Limb (tissue), 2 donors: ENCODE data around the gene RSAD2.
A peak's percentile ranks its signal among the peaks of the same experiment; 100 is the strongest.
"Not testable (repeated sequence)": the region's sequence is repeated elsewhere in the genome, so short reads cannot be mapped to it uniquely, and the experiment has no call there.

Experiments used
- DNase-seq, 2 donors: peaks; one replicate each; pipeline ENCODE4 v3.0.0-alpha.2; 2016; ENCODE audit errors: extremely low spot score in 2 of 2

RSAD2 gene

GRCh38 chr2:6877402-6878304, at the start of gene RSAD2:
Gene RSAD2 (plus strand): TSS chr2:6877777. CDS start chr2:6877801, 24 bp downstream.
- peak in 1 of 2 donors; percentile 34 for DNase-seq

DNA sequence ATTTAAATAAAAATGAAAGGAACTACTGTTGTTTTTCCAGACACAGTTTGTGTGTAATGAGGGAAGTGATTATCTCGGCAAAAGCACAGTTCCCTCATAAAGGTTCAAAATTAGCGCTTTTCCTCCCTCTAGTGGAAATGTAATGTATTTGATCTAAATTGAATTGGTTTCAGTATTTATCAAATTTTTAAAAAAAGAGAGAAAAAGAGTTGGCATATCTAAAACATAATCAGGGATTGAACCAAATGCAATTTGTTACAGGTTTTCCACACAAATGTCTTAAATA, 49.3 kb upstream of the RSAD2 start:
- peak in 1 of 2 donors; percentile 85 for DNase-seq

DNA sequence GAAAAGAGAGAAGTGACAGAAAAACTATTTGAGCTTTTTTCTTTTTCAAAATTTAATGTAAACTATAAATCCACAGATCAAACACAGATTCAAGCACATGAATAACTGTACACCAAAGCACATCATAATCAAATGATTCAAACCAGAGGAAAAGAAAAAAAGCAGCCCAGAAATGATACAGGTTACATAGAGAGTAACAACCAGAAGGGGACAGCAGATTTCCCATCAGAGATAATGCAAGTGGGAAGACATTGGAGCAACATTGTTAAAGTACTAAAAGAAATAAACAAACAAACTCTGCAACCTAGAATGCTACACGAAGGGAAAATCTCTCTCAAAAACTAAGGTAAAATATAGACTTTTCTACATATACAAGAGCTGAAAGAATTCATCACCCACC, 46.3 kb upstream of the RSAD2 start:
- DNase-seq = no peak

DNA sequence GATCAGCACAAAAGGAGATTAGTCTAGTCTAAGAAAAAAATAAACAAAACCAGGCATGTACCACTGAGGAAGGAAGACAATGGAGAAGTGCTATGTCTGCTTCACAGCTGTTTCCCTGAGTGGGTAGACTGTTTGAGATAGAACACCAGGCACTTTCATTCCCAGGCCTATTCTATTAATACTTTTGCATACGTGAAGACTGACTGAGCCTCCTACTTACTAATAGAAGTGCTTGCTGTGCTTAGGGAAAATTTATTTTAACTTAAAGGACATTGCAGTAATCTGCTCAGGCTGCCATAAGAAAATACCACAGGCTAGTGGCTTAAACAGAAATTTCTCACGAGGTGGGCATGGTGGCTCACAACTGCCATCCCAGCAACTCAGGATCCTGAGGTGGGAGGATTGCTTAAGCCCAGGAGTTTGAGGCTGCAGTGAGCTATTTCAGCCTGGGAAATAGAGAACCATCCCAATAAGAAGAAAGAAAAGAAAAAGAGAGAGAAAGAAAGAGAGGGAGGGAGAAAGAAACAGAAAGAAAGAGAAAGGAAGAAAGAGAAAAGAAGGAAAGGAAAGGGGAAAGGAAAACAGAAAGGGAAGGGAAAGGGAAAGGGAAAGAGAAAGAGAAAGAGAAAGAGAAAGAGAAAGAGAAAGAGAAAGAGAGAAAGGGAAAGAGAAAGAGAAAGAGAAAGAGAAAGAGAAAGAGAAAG, 44.8 kb upstream of the RSAD2 start:
- DNase-seq = no peak

GRCh38 chr2:6833300-6833604, 44.3 kb upstream of the RSAD2 start:
- no peak for DNase-seq

GRCh38 chr2:6834163-6834562, 43.4 kb upstream of the RSAD2 start:
- DNase-seq = no peak

DNA sequence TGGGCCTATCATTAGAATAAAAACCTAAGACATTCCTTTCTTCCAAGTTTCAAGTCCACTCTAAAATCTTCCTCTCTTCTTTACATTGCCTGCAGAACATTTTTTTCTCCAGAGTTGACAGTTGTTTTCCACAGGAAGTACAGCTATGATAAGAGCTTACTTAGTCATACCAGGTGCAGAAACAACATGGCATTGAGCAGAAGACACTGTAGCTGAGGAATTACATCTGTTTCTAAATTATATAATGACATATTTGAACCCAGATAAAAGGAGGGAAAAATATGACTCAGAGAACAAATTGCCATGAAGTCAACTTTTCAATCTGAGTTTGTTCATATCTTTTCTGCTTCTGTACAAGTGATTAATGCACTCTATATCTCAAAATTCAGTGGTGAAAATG, 42.1 kb upstream of the RSAD2 start:
- DNase-seq = no peak

DNA sequence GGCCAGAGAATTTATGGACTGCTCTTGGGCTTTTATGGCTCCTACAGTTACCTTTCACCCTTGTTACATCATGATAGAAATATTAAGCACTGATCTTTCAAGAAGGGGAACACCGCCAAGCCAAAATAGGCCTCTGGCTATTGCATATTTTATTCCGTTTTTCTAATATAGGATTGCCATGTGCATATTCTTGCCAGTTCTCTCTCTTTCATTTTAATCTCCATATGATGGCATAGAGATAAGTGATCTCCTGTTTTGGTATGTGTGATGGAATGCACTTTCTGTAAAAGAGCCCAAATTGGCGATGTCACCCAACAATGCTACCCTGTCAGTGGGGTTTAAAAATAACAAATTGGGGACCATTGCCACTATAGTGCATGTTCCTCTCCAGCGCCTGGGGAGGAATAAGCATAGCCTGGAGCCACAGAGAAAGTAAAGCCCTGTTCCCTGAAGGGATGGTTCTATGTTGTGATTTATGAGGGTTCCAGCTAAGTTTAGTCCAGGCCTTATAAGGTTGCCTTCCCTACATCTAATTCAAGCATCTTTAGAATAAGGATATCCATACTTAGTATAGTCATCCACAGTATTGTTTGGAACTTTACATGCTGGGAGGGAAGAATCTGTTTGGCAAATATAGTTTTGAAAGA, 38.8 kb upstream of the RSAD2 start:
- DNase-seq = no peak

GRCh38 chr2:6841537-6842287, 35.9 kb upstream of the RSAD2 start:
- DNase-seq = no peak

DNA sequence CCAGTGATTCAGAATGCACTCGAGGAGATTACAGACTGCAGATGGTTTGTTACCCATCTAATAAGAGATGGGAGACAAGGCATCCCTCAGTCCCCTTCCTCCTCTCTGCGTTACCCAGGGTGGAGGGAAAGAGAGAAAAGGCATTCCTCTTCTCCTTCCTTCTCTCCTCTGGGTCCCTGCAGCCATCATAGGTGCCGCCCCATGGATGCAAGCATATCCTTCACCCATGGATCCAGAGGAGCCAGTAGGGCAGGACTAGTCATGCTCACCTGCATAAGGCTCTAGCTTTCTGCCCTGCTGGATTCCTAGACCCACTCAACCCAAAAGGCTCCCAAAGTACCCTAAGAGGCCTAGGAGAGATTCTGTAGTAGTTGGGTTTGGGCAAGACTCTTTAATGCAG, 32.3 kb upstream of the RSAD2 start:
- no peak for DNase-seq

- DNase-seq = no peak
These were observed 31.7 kb upstream of the RSAD2 start for GRCh38 chr2:6845903-6846302.

- DNase-seq = no peak
These were observed 31.0 kb upstream of the RSAD2 start for GRCh38 chr2:6846540-6846939.

GRCh38 chr2:6846967-6847681, 30.5 kb upstream of the RSAD2 start:
- no peak for DNase-seq

DNA sequence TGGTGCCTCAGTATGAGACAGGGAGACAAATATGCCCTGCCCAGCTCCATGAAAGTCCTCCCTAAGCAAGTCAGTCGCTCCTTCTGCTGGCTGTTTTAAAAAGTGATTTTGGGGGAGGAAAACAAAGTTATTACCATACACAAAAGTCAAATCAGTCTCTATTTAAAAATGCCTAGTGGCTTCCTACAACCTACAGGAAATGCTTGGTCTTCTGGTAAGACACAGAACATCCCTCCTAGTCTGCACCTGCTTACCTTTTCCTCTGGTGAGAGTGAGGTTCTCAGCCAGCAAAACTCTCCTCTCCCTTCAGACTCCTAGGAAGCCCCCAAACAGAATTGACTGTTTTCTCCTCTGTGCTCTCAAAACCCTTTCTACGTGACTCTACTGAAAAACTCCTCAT, 25.4 kb upstream of the RSAD2 start:
- no peak for DNase-seq

DNA sequence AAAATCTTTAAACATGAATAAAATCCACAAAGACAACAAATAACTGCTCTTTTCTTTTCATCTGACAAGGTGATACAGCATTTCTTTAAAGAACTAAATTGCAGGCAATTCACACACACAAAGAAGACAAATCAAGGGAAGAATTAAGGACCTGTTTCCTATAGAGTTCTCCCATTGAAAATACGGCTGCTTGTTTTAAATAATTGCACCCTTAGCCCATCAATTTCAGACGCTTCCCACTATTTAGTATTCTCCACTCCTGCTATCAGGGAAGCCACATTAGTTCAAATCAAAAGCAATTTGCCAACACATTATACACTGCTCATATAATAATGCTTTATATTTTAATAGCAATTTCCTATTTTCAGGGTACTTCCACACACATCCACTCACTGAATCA, 23.2 kb upstream of the RSAD2 start:
- DNase-seq = no peak

GRCh38 chr2:6855860-6856547, 21.6 kb upstream of the RSAD2 start:
- DNase-seq = no peak

DNA sequence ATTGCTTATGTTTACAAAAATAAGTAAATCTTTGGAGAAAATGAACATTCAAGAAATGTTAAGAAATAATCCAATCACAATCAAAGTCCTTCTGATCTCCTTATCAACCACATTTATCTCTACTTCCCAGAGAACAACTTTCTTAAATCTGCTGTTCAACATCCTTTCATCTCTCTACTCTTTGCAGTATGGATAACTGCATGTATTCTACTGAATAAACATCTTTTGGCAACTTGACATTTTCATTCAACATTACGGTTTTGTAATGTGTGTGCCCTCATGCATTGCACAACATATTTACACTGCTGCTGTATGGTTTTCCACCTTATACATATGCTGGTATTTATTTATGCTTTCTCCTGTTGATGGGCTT, 21.0 kb upstream of the RSAD2 start:
- no peak for DNase-seq

GRCh38 chr2:6858466-6859027, 19.0 kb upstream of the RSAD2 start:
- not testable (repeated sequence) for DNase-seq

GRCh38 chr2:6860296-6860695, 17.3 kb upstream of the RSAD2 start:
- no peak for DNase-seq

DNA sequence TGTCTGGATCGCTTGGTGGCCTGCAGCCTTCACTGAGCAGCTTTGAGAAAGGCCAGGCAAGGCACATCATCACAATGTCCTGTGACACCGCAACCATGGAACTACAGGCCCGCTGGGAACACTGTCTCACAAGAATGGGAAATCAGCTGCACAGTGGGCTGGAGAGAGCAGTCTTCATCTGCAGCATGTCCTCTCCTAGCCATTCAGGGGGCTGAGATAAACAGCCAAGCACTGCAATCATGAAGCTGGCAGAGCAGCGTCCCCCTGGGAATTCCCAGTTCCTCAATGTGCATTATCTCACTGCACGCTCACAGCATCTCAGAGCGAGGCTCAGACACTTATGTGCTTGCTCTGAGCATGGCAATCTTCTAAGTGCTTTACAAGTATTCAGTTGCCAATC, 13.8 kb upstream of the RSAD2 start:
- DNase-seq = peak in 1 of 2 donors; percentile 48
